IPS-18c (cell line): ENCODE data around the gene ARL4D.
A peak's percentile ranks its signal among the peaks of the same experiment; 100 is the strongest.
"Not testable (repeated sequence)": the region's sequence is repeated elsewhere in the genome, so short reads cannot be mapped to it uniquely, and the experiment has no call there.

Experiments used
- H3K4me3 ChIP-seq: 2 replicates; pipeline ENCODE4 v1.7.0; 2013; ENCODE audit warnings: low read depth, mild to moderate bottlenecking, low read length, moderate library complexity; ENCODE audit not compliant: insufficient read depth
- H3K9me3 ChIP-seq: one replicate; pipeline ENCODE4 v1.6.1; 2013; ENCODE audit warnings: mild to moderate bottlenecking, low read length, moderate library complexity; ENCODE audit not compliant: control insufficient read depth, insufficient read depth

ARL4D gene

DNA sequence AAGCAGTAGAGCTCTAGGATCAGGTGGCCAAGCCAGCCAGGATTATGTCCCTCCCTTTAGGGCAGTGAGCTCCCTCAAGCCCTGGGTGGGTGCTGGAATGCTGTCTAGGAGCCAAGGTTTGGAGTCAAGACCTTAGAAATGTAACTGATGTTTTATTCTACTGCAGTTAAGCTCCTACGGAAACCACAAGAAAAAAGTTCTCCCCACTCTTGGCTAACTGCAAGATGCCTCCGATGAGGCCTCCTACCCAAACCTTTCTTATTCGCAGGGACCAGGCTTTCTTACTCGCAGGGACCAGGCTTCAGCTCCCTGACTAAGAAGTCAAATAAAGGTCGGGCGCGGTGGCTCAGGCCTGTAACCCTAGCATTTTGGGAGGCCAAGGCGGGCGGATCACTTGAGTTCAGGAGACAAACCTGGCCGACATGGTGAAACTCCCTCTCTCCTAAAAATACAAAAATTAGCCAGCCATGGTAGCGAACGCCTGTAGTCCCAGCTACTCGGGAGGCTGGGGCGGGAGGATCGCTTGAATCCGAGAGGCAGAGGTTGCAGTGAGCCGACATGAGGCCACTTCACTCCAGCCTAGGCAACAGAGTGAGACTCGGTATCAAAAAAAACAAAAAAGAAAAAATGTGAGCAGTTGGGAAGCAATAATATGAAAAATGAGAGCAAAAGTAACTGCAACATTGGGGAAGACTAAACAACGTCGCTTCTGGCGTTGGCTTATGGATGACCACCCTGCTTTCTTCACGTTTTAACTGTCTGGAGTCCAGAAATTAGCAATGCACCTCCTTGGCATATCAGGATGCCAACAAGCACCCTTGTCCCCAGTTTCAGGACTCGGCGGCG, 31.7 kb upstream of the ARL4D start:
- Histone ChIP-seq H3K4me3 (no peak overlapping the region; the same call in 1 of the 2 replicates), H3K9me3 (no peaks in the 10 kb centered on the region)

DNA sequence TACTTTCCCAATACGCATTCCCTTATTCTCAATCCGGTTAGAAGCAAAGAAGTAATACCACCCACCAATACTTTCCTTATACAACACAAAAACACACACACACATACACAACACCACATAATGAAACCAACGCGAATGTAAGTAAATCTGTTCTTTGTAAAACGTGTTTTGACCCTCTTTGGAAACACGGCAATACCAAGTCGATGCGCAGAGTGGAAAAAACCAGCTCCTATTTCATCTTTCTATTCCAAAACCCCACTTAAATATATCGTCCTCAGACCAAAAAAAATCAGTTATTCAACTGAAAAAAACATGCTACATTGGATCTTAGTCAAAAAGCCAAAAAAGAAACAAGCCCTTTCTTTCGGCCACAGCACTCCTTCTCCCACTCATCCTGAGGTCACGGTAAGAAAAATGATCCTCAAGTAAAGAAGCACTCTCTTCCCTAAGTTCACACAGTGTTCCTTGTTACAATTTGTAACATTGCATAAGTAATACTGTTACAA, 31.0 kb upstream of the ARL4D start:
- H3K4me3 ChIP-seq = no peak overlapping the region; the same call in 1 of the 2 replicates
- no peaks in the 10 kb centered on the region for H3K9me3 ChIP-seq

GRCh38 chr17:43368740-43369506, 29.9 kb upstream of the ARL4D start:
- no peaks in the 10 kb centered on the region for H3K9me3 ChIP-seq
- peak overlapping the region; percentile 49 for H3K4me3 ChIP-seq

GRCh38 chr17:43369986-43370385, 28.8 kb upstream of the ARL4D start:
- no peaks in the 10 kb centered on the region for H3K9me3 ChIP-seq
- H3K4me3 ChIP-seq = no peak overlapping the region

GRCh38 chr17:43371227-43371821, 27.5 kb upstream of the ARL4D start:
- no peak overlapping the region for H3K4me3 ChIP-seq

GRCh38 chr17:43372273-43372911, 26.4 kb upstream of the ARL4D start:
- Histone ChIP-seq H3K4me3 (no peak overlapping the region), H3K9me3 (no peaks in the 10 kb centered on the region)

More at GRCh38 chr17:43371227-43371821, 27.5 kb upstream of the ARL4D start:
- H3K9me3 ChIP-seq = no peaks in the 10 kb centered on the region

DNA sequence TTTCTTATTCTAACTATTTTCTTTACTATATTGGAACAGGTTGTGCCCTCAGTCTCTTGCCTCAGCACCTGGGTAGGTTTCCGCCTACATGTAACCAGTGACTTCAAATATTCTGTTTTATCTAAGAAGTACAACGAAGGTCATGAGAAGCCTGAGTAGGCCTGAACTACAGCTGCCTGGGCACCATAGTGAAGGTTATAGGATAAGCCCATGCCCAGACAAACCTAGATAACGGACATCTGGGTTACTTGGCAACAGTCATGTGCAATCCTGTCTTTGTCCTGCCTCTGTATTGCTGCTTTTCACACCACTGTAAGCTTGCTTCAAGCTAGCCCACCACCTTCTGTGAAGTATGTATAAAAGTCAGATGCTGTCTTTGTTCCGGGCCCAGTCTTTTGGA, 25.4 kb upstream of the ARL4D start:
- no peak overlapping the region for H3K4me3 ChIP-seq
- H3K9me3 ChIP-seq = no peaks in the 10 kb centered on the region

DNA sequence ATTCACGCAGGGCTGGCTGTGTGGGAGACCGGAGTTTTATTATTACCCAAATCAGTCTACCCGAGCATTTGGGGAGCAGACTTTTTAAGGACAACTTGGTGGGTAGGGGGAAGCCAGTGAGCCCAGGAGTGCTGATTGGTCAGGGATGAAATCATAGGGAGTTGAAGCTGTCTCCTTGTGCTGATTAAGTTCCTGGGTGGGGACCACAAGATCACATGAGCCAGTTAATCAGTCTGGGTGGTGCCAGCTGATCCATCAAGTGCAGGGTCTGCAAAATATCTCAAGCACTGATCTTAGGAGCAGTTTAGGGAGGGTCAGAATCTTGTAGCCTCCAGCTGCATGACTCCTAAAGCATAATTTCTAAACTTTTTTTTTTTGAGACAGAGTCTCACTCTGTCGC, 22.9 kb upstream of the ARL4D start:
- not testable (repeated sequence) for H3K9me3 ChIP-seq, H3K4me3 ChIP-seq

- Histone ChIP-seq H3K9me3 (no peaks in the 10 kb centered on the region), H3K4me3 (no peak overlapping the region)
Measured at GRCh38 chr17:43377056-43377810, 21.6 kb upstream of the ARL4D start.

DNA sequence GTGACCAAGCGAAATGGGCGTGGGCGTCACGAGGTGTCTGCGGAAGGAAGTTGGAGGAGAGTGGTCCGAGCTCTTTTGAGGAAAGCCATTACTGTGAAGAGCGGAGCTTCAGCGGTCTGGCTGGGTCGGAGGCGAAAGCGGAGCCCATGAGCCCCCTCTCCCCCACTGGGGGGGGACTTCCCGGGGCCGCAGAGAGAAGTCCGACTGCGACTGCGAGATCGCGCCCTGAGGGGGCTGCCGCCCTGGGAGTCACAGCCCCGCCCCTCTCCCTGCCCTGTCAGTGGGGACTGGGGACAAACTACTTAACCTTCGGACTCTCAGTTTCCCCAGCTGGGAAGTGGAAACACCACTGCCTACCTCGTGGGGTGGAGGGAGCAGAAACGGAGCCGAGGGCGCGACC, 20.0 kb upstream of the ARL4D start:
- Histone ChIP-seq H3K9me3 (no peaks in the 10 kb centered on the region), H3K4me3 (no peak overlapping the region)

GRCh38 chr17:43380307-43380706, 18.5 kb upstream of the ARL4D start:
- H3K9me3 ChIP-seq = no peaks in the 10 kb centered on the region
- no peak overlapping the region; the same call in 1 of the 2 replicates for H3K4me3 ChIP-seq

- Histone ChIP-seq H3K9me3 (no peaks in the 10 kb centered on the region), H3K4me3 (no peak overlapping the region)
Measured at GRCh38 chr17:43381204-43381603, 17.6 kb upstream of the ARL4D start.

DNA sequence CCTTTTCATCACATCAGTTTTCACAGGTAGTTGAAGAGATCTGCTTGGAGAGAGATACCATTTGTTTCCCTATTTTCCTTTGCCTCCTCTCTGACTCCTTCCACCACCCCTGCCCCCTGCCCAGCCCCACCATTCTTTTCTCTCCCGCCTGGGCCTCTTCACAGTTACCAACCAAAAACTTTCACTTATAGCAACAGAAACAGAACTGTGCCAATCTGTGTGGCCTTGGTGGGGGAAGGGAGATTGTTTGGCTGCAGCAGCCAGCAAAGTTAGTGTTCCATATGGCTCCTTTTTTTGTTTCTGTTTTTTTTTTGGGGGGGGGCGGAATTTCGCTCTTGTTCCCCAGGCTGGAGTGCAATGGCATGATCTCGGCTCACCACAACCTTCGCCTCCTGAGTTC, 17.2 kb upstream of the ARL4D start:
- Histone ChIP-seq H3K4me3 (no peak overlapping the region), H3K9me3 (no peaks in the 10 kb centered on the region)

GRCh38 chr17:43382776-43383175, 16.0 kb upstream of the ARL4D start:
- no peak overlapping the region for H3K4me3 ChIP-seq
- H3K9me3 ChIP-seq = no peaks in the 10 kb centered on the region

- no peak overlapping the region for H3K4me3 ChIP-seq
- no peaks in the 10 kb centered on the region for H3K9me3 ChIP-seq
Measured at GRCh38 chr17:43383372-43383771, 15.4 kb upstream of the ARL4D start.

DNA sequence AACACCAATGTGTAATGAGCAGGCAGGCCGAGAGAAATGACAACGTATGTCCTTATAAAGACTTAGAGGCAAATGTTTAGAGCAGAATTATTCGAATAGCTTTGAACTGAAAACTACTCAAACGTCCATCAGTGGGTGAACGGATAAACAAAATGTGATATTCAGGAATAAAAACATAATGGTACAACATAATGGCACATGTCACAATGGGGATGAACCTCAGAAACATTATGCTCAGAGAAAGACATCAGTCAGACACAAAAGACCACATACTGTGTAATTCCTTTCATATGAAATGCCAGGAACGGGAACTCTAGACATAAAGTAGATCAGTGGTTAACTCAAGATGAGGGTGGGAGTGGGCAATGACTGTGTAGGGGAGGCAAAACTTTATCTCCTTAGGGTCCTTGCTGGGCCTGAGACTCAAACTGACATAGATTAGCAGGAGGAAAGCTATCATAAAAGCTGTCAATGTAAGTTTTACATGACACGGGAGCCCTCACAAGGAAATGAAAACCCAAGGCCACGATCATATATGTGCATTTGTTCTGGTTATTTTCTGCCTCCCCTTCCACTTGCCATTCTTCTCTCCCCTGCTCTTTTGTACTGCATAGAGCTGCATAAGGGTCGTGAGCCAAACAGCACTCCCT, 14.8 kb upstream of the ARL4D start:
- no peak overlapping the region for H3K4me3 ChIP-seq
- no peaks in the 10 kb centered on the region for H3K9me3 ChIP-seq
